ENCODE measurements around the gene CRABP1.

Gene CRABP1

DNA sequence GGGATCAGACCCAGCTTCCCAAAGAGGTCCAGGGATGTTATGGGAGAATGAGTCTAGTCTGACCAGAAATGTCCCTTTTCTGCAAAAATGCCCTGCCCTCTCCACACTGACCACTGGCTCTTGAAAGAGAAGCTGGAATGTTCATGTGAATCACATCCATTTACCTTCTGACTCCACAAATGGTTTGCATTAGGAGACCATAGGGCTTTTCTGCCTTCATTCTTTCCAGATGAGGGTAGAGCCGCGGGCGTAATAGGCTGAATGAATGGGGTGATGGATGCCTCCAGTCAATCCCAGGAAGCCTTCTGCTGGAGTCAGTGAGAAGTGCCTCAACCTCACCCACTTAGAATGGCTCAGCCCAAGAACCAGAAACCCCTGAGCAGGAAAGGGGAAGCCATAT is 50.7 kb downstream of the CRABP1 start:
- ChIA-PET CTCF (no interaction called here), POLR2A (no interaction called here)
- TF ChIP-seq BHLHE40 (IDR thresholded peaks at IDR 0.05; ENCODE audit: borderline replicate concordance) = no peak
- TF ChIP-seq, protein P1, sequence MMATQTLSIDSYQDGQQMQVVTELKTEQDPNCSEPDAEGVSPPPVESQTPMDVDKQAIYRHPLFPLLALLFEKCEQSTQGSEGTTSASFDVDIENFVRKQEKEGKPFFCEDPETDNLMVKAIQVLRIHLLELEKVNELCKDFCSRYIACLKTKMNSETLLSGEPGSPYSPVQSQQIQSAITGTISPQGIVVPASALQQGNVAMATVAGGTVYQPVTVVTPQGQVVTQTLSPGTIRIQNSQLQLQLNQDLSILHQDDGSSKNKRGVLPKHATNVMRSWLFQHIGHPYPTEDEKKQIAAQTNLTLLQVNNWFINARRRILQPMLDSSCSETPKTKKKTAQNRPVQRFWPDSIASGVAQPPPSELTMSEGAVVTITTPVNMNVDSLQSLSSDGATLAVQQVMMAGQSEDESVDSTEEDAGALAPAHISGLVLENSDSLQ (IDR thresholded peaks at IDR 0.05) = no peak
- DNase-seq (ENCODE audit: extremely low spot score) = no peak

DNA sequence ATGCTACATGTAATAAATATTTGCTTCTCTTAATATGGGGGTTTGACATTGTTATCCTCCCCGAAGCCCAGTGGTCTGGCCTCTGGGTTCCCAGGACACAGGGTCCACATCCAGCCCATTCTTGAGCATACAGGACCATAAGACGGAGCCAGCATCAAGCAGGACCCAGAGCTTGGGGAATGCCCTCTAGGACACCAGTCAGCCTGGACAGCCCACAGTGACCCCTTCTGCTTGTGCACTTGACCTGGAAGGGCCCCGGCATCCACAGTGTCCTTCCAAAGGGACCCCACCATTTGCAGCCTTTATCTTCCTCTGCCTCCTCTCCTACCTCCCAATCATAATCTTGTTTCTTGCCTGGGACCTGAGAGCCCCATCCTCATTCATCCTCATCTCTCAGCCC is 51.6 kb downstream of the CRABP1 start:
- TF ChIP-seq FOXK2 (IDR thresholded peaks at IDR 0.05) = no peak
- TF ChIP-seq TARDBP (IDR thresholded peaks at IDR 0.05) = no peak
- TF ChIP-seq, protein P1 (IDR thresholded peaks at IDR 0.05) = no peak
- TF ChIP-seq BHLHE40 (IDR thresholded peaks at IDR 0.05; ENCODE audit: borderline replicate concordance) = no peak
- TF ChIP-seq ARNT (IDR thresholded peaks at IDR 0.05) = no peak
- TF ChIP-seq CTBP1 (IDR thresholded peaks at IDR 0.05; ENCODE audit: borderline replicate concordance) = no peak
- TF ChIP-seq L3MBTL2 (conservative IDR thresholded peaks at IDR 0.05) = no peak
- no peak for TF ChIP-seq FOXM1 (IDR thresholded peaks at IDR 0.05; ENCODE audit: borderline replicate concordance)
- no peak for TF ChIP-seq SUZ12 (IDR thresholded peaks at IDR 0.05)
- TF ChIP-seq LEF1 (IDR thresholded peaks at IDR 0.05; ENCODE audit: borderline replicate concordance) = no peak
- no peak for TF ChIP-seq FOXA1 (IDR thresholded peaks at IDR 0.05)
- no peak for TF ChIP-seq ELF4 (IDR thresholded peaks at IDR 0.05)
- TF ChIP-seq NFRKB (IDR thresholded peaks at IDR 0.05) = no peak
- TF ChIP-seq SP1 (IDR thresholded peaks at IDR 0.05) = no peak
- no peak for TF ChIP-seq HDGF (IDR thresholded peaks at IDR 0.05; ENCODE audit: borderline replicate concordance)
- ChIA-PET CTCF (interaction anchor here (1.0 kb wide), 1 partner anchor 30 kb away, joined by 3 read pairs; no protein-coding TSS in a partner anchor), POLR2A (no interaction called here)
- DNase-seq (ENCODE audit: extremely low spot score) = no peak

DNA sequence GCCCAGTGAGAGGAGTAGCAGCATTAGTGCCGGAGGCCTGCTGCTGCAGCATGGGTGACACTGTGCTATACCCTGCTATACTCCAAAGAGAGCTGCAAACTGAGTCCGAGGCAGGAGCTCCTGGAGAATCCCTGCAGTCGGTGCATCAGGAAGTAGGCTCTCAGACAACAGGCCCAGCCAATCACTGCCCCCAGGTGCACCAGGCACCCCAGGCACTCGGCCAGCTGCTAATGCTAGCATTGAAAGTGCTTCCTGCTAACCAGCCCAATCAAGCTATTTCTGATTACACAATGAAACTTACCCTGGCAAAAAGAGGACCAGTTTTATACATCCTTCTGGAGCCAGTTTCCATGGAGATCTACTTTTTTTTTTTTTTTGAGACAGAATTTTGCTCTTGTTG is 52.3 kb downstream of the CRABP1 start:
- TF ChIP-seq SUZ12 (IDR thresholded peaks at IDR 0.05) (no peak), ARNT (IDR thresholded peaks at IDR 0.05) (no peak), HDGF (IDR thresholded peaks at IDR 0.05; ENCODE audit: borderline replicate concordance) (no peak), SP1 (IDR thresholded peaks at IDR 0.05) (no peak), FOXM1 (IDR thresholded peaks at IDR 0.05; ENCODE audit: borderline replicate concordance) (no peak), BHLHE40 (IDR thresholded peaks at IDR 0.05; ENCODE audit: borderline replicate concordance) (no peak), FOXK2 (IDR thresholded peaks at IDR 0.05) (no peak), LEF1 (IDR thresholded peaks at IDR 0.05; ENCODE audit: borderline replicate concordance) (no peak), ZNF384 (IDR thresholded peaks at IDR 0.05) (no peak), ELF4 (IDR thresholded peaks at IDR 0.05) (no peak), CTBP1 (IDR thresholded peaks at IDR 0.05; ENCODE audit: borderline replicate concordance) (no peak), L3MBTL2 (conservative IDR thresholded peaks at IDR 0.05) (no peak), TARDBP (IDR thresholded peaks at IDR 0.05) (no peak), FOXA1 (IDR thresholded peaks at IDR 0.05) (no peak)
- TF ChIP-seq, protein P1 (IDR thresholded peaks at IDR 0.05) = no peak
- POLR2A ChIA-PET = interaction anchor here (2.2 kb wide), 1 partner anchor 93 kb away, joined by 7 read pairs; the partner anchor contains the start of gene SKIC8
- CTCF ChIA-PET = interaction anchor here (1.0 kb wide), 1 partner anchor 30 kb away, joined by 3 read pairs; no protein-coding TSS in a partner anchor
- DNase-seq (ENCODE audit: extremely low spot score) = no peak

DNA sequence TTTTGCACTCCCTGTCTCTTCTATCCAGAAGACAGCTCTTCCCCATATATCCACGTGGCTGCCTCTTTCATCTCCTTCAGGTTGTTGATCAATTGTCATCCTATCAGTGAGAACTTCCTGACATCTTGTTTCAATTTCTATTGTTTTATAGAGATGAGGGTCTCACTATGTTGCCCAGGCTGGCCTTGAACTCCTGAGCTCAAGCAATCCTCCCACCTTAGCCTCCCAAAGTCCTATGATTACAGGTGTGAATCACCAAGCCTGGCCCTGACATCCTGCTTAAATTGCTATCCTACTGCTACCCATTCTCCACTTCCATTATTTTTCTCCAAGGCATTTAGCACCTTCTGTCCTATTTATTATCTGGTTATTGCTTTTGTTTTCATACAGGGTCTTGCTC is 53.0 kb downstream of the CRABP1 start:
- CTCF ChIA-PET = no interaction called here
- TF ChIP-seq FOXK2 (IDR thresholded peaks at IDR 0.05) = no peak
- no peak for TF ChIP-seq ELF4 (IDR thresholded peaks at IDR 0.05)
- TF ChIP-seq L3MBTL2 (conservative IDR thresholded peaks at IDR 0.05) = no peak
- TF ChIP-seq ZNF384 (IDR thresholded peaks at IDR 0.05) = no peak
- no peak for TF ChIP-seq CTBP1 (IDR thresholded peaks at IDR 0.05; ENCODE audit: borderline replicate concordance)
- TF ChIP-seq SUZ12 (IDR thresholded peaks at IDR 0.05) = no peak
- TF ChIP-seq, protein P1 (IDR thresholded peaks at IDR 0.05) = no peak
- TF ChIP-seq FOXA1 (IDR thresholded peaks at IDR 0.05) = no peak
- TF ChIP-seq HDGF (IDR thresholded peaks at IDR 0.05; ENCODE audit: borderline replicate concordance) = no peak
- TF ChIP-seq FOXM1 (IDR thresholded peaks at IDR 0.05; ENCODE audit: borderline replicate concordance) = no peak
- no peak for TF ChIP-seq BHLHE40 (IDR thresholded peaks at IDR 0.05; ENCODE audit: borderline replicate concordance)
- TF ChIP-seq ARNT (IDR thresholded peaks at IDR 0.05) = no peak
- TF ChIP-seq LEF1 (IDR thresholded peaks at IDR 0.05; ENCODE audit: borderline replicate concordance) = no peak
- no peak for TF ChIP-seq TARDBP (IDR thresholded peaks at IDR 0.05)
- TF ChIP-seq NFRKB (IDR thresholded peaks at IDR 0.05) = no peak
- no peak for TF ChIP-seq SP1 (IDR thresholded peaks at IDR 0.05)
- DNase-seq (ENCODE audit: extremely low spot score) = no peak
- POLR2A ChIA-PET = interaction anchor here (2.2 kb wide), 1 partner anchor 93 kb away, joined by 7 read pairs; the partner anchor contains the start of gene SKIC8

DNA sequence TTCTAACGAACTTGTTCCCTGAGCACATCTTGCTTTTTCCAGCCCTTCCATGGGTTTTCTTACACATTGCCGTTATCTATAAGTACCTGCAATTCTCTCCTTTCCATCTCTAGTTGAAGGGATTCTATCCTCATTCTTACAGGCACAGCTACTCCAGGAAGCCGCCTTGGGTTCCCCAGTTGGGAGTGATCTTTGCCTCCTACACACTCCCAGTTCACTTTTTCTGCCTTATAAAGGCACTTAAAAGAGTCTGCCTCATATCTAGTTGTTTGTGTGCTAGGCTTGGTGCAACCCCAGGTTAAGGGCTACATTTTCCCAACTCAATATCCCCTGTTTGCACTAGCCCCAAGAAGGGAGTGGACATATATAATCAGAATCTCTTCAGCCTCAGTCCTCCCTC is 53.9 kb downstream of the CRABP1 start:
- DNase-seq (ENCODE audit: extremely low spot score) = no peak
- POLR2A ChIA-PET = interaction anchor here (2.2 kb wide), 1 partner anchor 94 kb away, joined by 7 read pairs; the partner anchor contains the start of gene SKIC8
- CTCF ChIA-PET = interaction anchor here (1.0 kb wide), 1 partner anchor 24 kb away, joined by 3 read pairs; no protein-coding TSS in a partner anchor

More for the DNA sequence above, 53.9 kb downstream of the CRABP1 start:
- TF ChIP-seq CTBP1 (IDR thresholded peaks at IDR 0.05; ENCODE audit: borderline replicate concordance) = no peak
- no peak for TF ChIP-seq TARDBP (IDR thresholded peaks at IDR 0.05)
